OCI-LY3 (cell line): ENCODE results near the gene MS4A5.

Source experiments
- H2AFZ ChIP-seq: fragments of 200-600, 300-600 bp; shearing (Covaris generic); 2 replicates; pipeline ENCODE4 v1.6.0; 2014; ENCODE audit warnings: antibody characterized with exemption, low read depth, low read length
- H3K27ac ChIP-seq: fragments of 200-600, 300-600 bp; sonication (generic); 2 replicates; pipeline ENCODE4 v1.5.1; 2014; ENCODE audit warnings: mild to moderate bottlenecking, low read length, moderate library complexity, mixed read lengths
- H3K27me3 ChIP-seq: fragments of 200-600, 300-600 bp; sonication (generic); 2 replicates; pipeline ENCODE4 v1.6.1; 2014; ENCODE audit warnings: low read depth, low read length, mixed read lengths
- H3K36me3 ChIP-seq: fragments of 200-600, 300-600 bp; sonication (generic); replicated peaks from 2 replicates; pipeline ENCODE3; 2014; ENCODE audit warnings: low read depth, low read length, mixed read lengths
- H3K4me1 ChIP-seq: fragments of 300-600, 200-600 bp; sonication (generic); 2 replicates; pipeline ENCODE4 v1.6.1; 2014; ENCODE audit warnings: low read length, mixed read lengths
- H3K4me2 ChIP-seq: fragments of 200-600, 300-600 bp; sonication (generic); 2 replicates; pipeline ENCODE4 v1.6.1; 2014; ENCODE audit warnings: low read length, mixed read lengths
- H3K4me3 ChIP-seq: fragments of 300-600, 200-600 bp; sonication (generic); 2 replicates; pipeline ENCODE4 v1.5.1; 2014; ENCODE audit warnings: antibody characterized with exemption, mild to moderate bottlenecking, low read length, moderate library complexity
- H3K79me2 ChIP-seq: fragments of 300-600, 200-600 bp; shearing (Covaris generic); 2 replicates; pipeline ENCODE4 v1.6.1; 2014; ENCODE audit warnings: mild to moderate bottlenecking, low read length, mixed read lengths
- H3K9ac ChIP-seq: fragments of 300-600, 200-600 bp; shearing (Covaris generic); 2 replicates; pipeline ENCODE4 v1.6.0; 2014; ENCODE audit warnings: mild to moderate bottlenecking, low read length, moderate library complexity
- H3K9me3 ChIP-seq: fragments of 200-600, 300-600 bp; shearing (Covaris generic); 2 replicates; pipeline ENCODE4 v1.6.1; 2014; ENCODE audit warnings: low read length, mixed read lengths; ENCODE audit not compliant: insufficient read depth
- H4K20me1 ChIP-seq: fragments of 200-600, 300-600 bp; sonication (generic); 2 replicates; pipeline ENCODE4 v1.6.1; 2016; ENCODE audit warnings: low read length, mixed read lengths; ENCODE audit not compliant: insufficient read depth
- EZH2phosphoT487 ChIP-seq: fragments of 200-600 bp; shearing (Covaris generic); IDR thresholded peaks from 2 replicates; pipeline ENCODE4 v1.6.1; 2018; ENCODE audit warnings: antibody characterized with exemption, mixed run types, low read depth
- TF ChIP-seq, protein P1 (sequence below): fragments of 200-600, 300-600 bp; sonication (generic); IDR thresholded peaks from 2 replicates; pipeline ENCODE4 v1.5.1; 2014; ENCODE audit warnings: antibody characterized with exemption, low read length, low read depth

MS4A5 gene

GRCh38 chr11:60396799-60397198, 32.6 kb upstream of the MS4A5 start:
- Histone ChIP-seq H3K36me3 (peaks cover 3% of the 10 kb centered on the region), H3K27ac (peak overlapping the region; percentile 82), H3K9me3 (no peaks in the 10 kb centered on the region), H3K4me3 (peak overlapping the region; percentile 31), H3K9ac (peak overlapping the region; percentile 35; the same call in 1 of the 2 replicates), H3K27me3 (no peaks in the 10 kb centered on the region), H4K20me1 (no peaks in the 10 kb centered on the region), H3K79me2 (no peaks in the 10 kb centered on the region), H3K4me1 (peaks cover 20% of the 10 kb centered on the region), H3K4me2 (peak overlapping the region; percentile 47), H2AFZ (peak overlapping the region; percentile 54; the same call in 1 of the 2 replicates)
- TF ChIP-seq, protein P1, sequence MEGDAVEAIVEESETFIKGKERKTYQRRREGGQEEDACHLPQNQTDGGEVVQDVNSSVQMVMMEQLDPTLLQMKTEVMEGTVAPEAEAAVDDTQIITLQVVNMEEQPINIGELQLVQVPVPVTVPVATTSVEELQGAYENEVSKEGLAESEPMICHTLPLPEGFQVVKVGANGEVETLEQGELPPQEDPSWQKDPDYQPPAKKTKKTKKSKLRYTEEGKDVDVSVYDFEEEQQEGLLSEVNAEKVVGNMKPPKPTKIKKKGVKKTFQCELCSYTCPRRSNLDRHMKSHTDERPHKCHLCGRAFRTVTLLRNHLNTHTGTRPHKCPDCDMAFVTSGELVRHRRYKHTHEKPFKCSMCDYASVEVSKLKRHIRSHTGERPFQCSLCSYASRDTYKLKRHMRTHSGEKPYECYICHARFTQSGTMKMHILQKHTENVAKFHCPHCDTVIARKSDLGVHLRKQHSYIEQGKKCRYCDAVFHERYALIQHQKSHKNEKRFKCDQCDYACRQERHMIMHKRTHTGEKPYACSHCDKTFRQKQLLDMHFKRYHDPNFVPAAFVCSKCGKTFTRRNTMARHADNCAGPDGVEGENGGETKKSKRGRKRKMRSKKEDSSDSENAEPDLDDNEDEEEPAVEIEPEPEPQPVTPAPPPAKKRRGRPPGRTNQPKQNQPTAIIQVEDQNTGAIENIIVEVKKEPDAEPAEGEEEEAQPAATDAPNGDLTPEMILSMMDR, result no peak
- no peak for TF ChIP-seq EZH2phosphoT487

GRCh38 chr11:60420015-60420414, 9.4 kb upstream of the MS4A5 start:
- no peak overlapping the region for H3K4me2 ChIP-seq
- H3K36me3 ChIP-seq, result no peaks in the 10 kb centered on the region
- no peak overlapping the region for H3K9ac ChIP-seq
- H2AFZ ChIP-seq, result no peak overlapping the region
- H3K27ac ChIP-seq, result no peak overlapping the region
- no peaks in the 10 kb centered on the region for H3K79me2 ChIP-seq
- H3K27me3 ChIP-seq, result no peaks in the 10 kb centered on the region
- H3K4me1 ChIP-seq, result no peaks in the 10 kb centered on the region
- no peaks in the 10 kb centered on the region; the same call in 1 of the 2 replicates for H3K9me3 ChIP-seq
- TF ChIP-seq, protein P1, result no peak
- TF ChIP-seq EZH2phosphoT487, result no peak
- no peak overlapping the region for H3K4me3 ChIP-seq
- no peaks in the 10 kb centered on the region for H4K20me1 ChIP-seq

DNA sequence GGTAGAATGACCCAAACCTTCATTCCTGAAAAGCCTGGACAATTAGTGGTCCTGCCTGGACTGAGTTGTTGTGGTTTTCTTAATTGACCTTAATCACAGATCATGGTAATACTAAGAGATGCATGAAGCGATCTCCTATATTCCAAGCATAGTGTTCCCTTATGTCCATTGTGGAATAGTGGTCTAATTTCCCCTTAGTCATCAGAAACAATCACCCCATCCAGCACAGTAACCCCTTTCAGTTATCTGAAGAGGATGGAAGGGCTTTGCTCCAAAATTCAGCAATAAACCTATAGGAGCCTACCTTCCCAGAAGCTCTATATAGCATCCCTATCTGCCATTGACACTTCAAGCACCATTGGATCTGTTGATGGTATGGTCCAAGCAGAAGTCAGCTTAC, 6.8 kb upstream of the MS4A5 start:
- H3K9me3 ChIP-seq, result no peaks in the 10 kb centered on the region; the same call in 1 of the 2 replicates
- no peak overlapping the region for H3K4me2 ChIP-seq
- H2AFZ ChIP-seq, result no peak overlapping the region
- H4K20me1 ChIP-seq, result no peaks in the 10 kb centered on the region
- no peak for TF ChIP-seq EZH2phosphoT487
- TF ChIP-seq, protein P1, result no peak
- H3K79me2 ChIP-seq, result no peaks in the 10 kb centered on the region
- no peaks in the 10 kb centered on the region for H3K27me3 ChIP-seq
- no peaks in the 10 kb centered on the region for H3K36me3 ChIP-seq
- no peak overlapping the region for H3K9ac ChIP-seq
- H3K27ac ChIP-seq, result no peak overlapping the region
- no peaks in the 10 kb centered on the region for H3K4me1 ChIP-seq
- no peak overlapping the region for H3K4me3 ChIP-seq

DNA sequence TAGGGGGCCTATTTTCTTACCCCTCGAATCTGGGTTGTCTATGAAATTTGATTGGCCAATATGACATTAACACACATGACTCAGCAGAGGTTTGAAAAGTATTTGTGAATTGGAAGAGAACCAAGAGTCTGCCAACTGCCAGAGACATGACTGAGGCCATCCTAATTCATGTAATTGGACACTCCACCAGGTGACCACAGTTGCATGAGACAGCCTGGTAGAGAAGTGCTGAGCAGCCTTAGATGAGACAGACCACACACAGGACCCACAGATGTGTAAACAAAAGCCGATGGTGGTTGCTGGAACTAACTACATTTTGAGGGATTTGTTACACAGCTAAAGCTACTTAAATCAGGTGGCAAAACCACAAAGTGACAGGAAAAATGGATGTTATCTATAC, 855 bp upstream of the MS4A5 start:
- H3K79me2 ChIP-seq, result no peaks in the 10 kb centered on the region
- no peak for TF ChIP-seq EZH2phosphoT487
- TF ChIP-seq, protein P1, result no peak
- H3K27me3 ChIP-seq, result no peaks in the 10 kb centered on the region
- H2AFZ ChIP-seq, result no peak overlapping the region
- no peak overlapping the region for H3K27ac ChIP-seq
- no peaks in the 10 kb centered on the region for H3K9me3 ChIP-seq
- no peak overlapping the region for H3K4me2 ChIP-seq
- H3K36me3 ChIP-seq, result no peaks in the 10 kb centered on the region
- H3K9ac ChIP-seq, result no peak overlapping the region
- H3K4me1 ChIP-seq, result no peaks in the 10 kb centered on the region
- H3K4me3 ChIP-seq, result no peak overlapping the region
- no peaks in the 10 kb centered on the region for H4K20me1 ChIP-seq
